LNCAP (cell line): Measurements from ENCODE around the gene TOR1AIP1.

ENCODE experiments used
- CTCF ChIP-seq: fragments of 450-650 bp; IDR thresholded peaks from 2 replicates; pipeline ENCODE4 v1.5.1; 2017; ENCODE audit warnings: mild to moderate bottlenecking

TOR1AIP1 gene

GRCh38 chr1:179933219-179933618 is 51.1 kb downstream of the TOR1AIP1 start:
- no peak for TF ChIP-seq CTCF

- no peak for TF ChIP-seq CTCF
Observed at GRCh38 chr1:179935909-179936496, 53.9 kb downstream of the TOR1AIP1 start.

GRCh38 chr1:179937668-179938254 is 55.7 kb downstream of the TOR1AIP1 start:
- no peak for TF ChIP-seq CTCF

GRCh38 chr1:179938752-179939151 is 56.7 kb downstream of the TOR1AIP1 start:
- no peak for TF ChIP-seq CTCF

- TF ChIP-seq CTCF, result no peak
Observed at GRCh38 chr1:179939941-179940340, 57.9 kb downstream of the TOR1AIP1 start.

GRCh38 chr1:179941454-179941853 is 59.4 kb downstream of the TOR1AIP1 start:
- no peak for TF ChIP-seq CTCF

- no peak for TF ChIP-seq CTCF
Observed at GRCh38 chr1:179950651-179951050, 68.6 kb downstream of the TOR1AIP1 start.
